ENCODE data around the gene NCKAP5. TPM values are rescaled to one million over a fixed set of nuclear protein-coding genes. Genes with fewer than 3 reads are reported as not detected.

The NCKAP5 gene
- total and polyA plus RNA-seq, 4 donors = 2.3 to 20.2 (median 8.1) TPM

- DNase-seq = no peak
- no peaks in the 10 kb centered on the region for H3K36me3 ChIP-seq (ENCODE audit: control insufficient read depth in 4 of 4, insufficient read depth in 4 of 4, low read length in 4 of 4)
- H3K9me3 ChIP-seq (ENCODE audit: control insufficient read depth in 4 of 4, insufficient read depth in 3 of 4, low read length in 3 of 4) = no peaks in the 10 kb centered on the region
- 96 to 97% methylated on average over 3 of the region's 3 CpGs for WGBS, 2 donors
- H3K4me1 ChIP-seq (ENCODE audit: control insufficient read depth in 5 of 5, insufficient read depth in 5 of 5, low read length in 5 of 5) = no peaks in the 10 kb centered on the region
- no peak for TF ChIP-seq CTCF (IDR thresholded peaks at IDR 0.05; ENCODE audit: control extremely low read depth, extremely low read depth)
- no peak for ATAC-seq (ENCODE audit: insufficient read depth, low FRiP score)
- no peak overlapping the region for H3K27ac ChIP-seq (ENCODE audit: low read depth in 1 of 2, low read length in 1 of 2)
- H3K9ac ChIP-seq (ENCODE audit: insufficient read depth in 1 of 2, low read length in 2 of 2) = no peak overlapping the region
- H3K27me3 ChIP-seq (ENCODE audit: control insufficient read depth in 3 of 3, insufficient read depth in 3 of 3, low read length in 2 of 3) = no peaks in the 10 kb centered on the region
- H3K4me3 ChIP-seq = no peak overlapping the region
Measured at GRCh38 chr2:133221398-133221797, 346.9 kb downstream of the NCKAP5 start.

DNA sequence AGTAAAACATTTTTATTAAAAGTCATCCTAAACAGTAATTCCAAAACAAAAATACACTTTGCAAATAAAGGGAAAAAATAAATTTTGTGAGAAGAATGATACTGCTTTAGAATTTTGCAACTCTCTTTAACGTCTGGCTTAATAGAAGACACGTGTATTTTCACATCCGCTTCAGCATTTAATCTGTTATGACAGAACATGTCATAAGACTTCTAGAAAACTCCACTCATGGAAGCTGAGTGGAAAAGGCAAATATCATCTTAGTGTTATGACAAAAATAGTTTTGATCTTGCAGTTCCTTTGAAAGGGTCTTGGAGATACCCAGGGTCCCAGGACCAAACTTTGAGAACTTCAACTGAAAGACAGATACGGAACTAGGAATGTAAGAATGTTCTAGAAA lies 350.1 kb downstream of the NCKAP5 start:
- H3K36me3 ChIP-seq (ENCODE audit: control insufficient read depth in 4 of 4, insufficient read depth in 4 of 4, low read length in 4 of 4) = no peaks in the 10 kb centered on the region
- TF ChIP-seq CTCF (IDR thresholded peaks at IDR 0.05; ENCODE audit: control extremely low read depth, extremely low read depth) = no peak
- H3K9me3 ChIP-seq (ENCODE audit: control insufficient read depth in 4 of 4, insufficient read depth in 3 of 4, low read length in 3 of 4) = peaks cover 0 to 3% (median 0%) of the 10 kb centered on the region in 4 donors
- no peak overlapping the region for H3K27ac ChIP-seq (ENCODE audit: low read depth in 1 of 2, low read length in 1 of 2)
- H3K4me3 ChIP-seq = no peak overlapping the region
- H3K27me3 ChIP-seq (ENCODE audit: control insufficient read depth in 3 of 3, insufficient read depth in 3 of 3, low read length in 2 of 3) = no peaks in the 10 kb centered on the region
- peaks cover 0 to 2% (median 0%) of the 10 kb centered on the region in 5 donors for H3K4me1 ChIP-seq (ENCODE audit: control insufficient read depth in 5 of 5, insufficient read depth in 5 of 5, low read length in 5 of 5)
- no peak for ATAC-seq (ENCODE audit: insufficient read depth, low FRiP score)
- H3K9ac ChIP-seq (ENCODE audit: insufficient read depth in 1 of 2, low read length in 2 of 2) = no peak overlapping the region
- WGBS, 2 donors = 78 to 94% methylated on average over 4 of the region's 4 CpGs
- no peak for DNase-seq

DNA sequence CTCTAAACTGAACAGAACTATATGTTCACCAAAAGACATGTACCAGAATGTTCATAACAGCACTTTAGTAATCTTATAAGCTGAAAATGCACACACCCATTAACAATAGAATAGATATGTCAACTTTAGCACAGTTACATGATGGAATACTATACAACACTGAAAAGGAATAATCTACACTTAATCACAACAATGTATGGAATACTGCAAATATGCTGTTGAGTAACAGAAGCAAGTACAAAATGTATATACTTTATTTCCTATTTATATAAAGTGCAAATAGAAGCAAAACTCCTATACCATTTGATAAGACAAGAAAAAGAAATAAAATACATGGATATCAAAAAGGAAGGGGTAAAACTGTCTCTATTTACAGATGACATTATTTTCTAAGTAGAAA lies 352.8 kb downstream of the NCKAP5 start:
- no peak for ATAC-seq (ENCODE audit: insufficient read depth, low FRiP score)
- Histone ChIP-seq H3K4me1 (ENCODE audit: control insufficient read depth in 5 of 5, insufficient read depth in 5 of 5, low read length in 5 of 5) (peaks cover 0 to 3% (median 0%) of the 10 kb centered on the region in 5 donors), H3K36me3 (ENCODE audit: control insufficient read depth in 4 of 4, insufficient read depth in 4 of 4, low read length in 4 of 4) (no peaks in the 10 kb centered on the region), H3K27me3 (ENCODE audit: control insufficient read depth in 3 of 3, insufficient read depth in 3 of 3, low read length in 2 of 3) (no peaks in the 10 kb centered on the region), H3K27ac (ENCODE audit: low read depth in 1 of 2, low read length in 1 of 2) (no peak overlapping the region), H3K9ac (ENCODE audit: insufficient read depth in 1 of 2, low read length in 2 of 2) (no peak overlapping the region), H3K9me3 (ENCODE audit: control insufficient read depth in 4 of 4, insufficient read depth in 3 of 4, low read length in 3 of 4) (peaks cover 0 to 3% (median 0%) of the 10 kb centered on the region in 4 donors), H3K4me3 (no peak overlapping the region)
- DNase-seq = no peak
- TF ChIP-seq CTCF (IDR thresholded peaks at IDR 0.05; ENCODE audit: control extremely low read depth, extremely low read depth) = no peak

DNA sequence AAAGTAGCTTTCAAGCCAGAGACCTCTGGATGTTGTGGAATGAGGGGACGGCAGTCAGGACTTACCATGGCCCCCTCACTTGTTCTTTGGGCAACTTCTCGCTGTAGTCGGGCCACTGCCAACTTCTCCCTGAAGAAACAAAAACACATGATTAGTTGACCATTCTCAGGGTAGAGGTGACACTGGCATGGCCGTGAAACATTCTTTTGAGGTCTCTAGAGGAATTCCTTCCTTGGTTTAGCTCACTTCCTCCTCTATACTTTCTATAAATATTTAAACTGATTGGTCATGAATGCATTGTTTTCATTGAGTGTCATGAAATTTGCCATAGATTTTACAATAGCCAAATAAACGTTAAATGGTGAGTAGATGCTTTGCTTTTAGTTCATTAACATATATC lies 354.6 kb downstream of the NCKAP5 start:
- no peaks in the 10 kb centered on the region for H3K36me3 ChIP-seq (ENCODE audit: control insufficient read depth in 4 of 4, insufficient read depth in 4 of 4, low read length in 4 of 4)
- no peaks in the 10 kb centered on the region for H3K27me3 ChIP-seq (ENCODE audit: control insufficient read depth in 3 of 3, insufficient read depth in 3 of 3, low read length in 2 of 3)
- WGBS, 2 donors = 42 to 55% methylated on average over 5 of the region's 5 CpGs
- H3K4me1 ChIP-seq (ENCODE audit: control insufficient read depth in 5 of 5, insufficient read depth in 5 of 5, low read length in 5 of 5) = peaks cover 0 to 3% (median 0%) of the 10 kb centered on the region in 5 donors
- DNase-seq (no peak), ATAC-seq (ENCODE audit: insufficient read depth, low FRiP score) (no peak)
- peaks cover 0 to 3% (median 0%) of the 10 kb centered on the region in 4 donors for H3K9me3 ChIP-seq (ENCODE audit: control insufficient read depth in 4 of 4, insufficient read depth in 3 of 4, low read length in 3 of 4)
- H3K9ac ChIP-seq (ENCODE audit: insufficient read depth in 1 of 2, low read length in 2 of 2) = no peak overlapping the region
- H3K27ac ChIP-seq (ENCODE audit: low read depth in 1 of 2, low read length in 1 of 2) = no peak overlapping the region
- TF ChIP-seq CTCF (IDR thresholded peaks at IDR 0.05; ENCODE audit: control extremely low read depth, extremely low read depth) = no peak
- no peak overlapping the region for H3K4me3 ChIP-seq

All from lung (tissue), 12 donors.